Thoracic aorta (tissue), 2 donors: ENCODE results near the gene RORC. TPM values are rescaled to one million over a fixed set of nuclear protein-coding genes. Genes with fewer than 3 reads are reported as not detected.

ENCODE experiments used
- ATAC-seq: fragments of 150-250 bp; one replicate; pipeline ENCODE4 v1.8.0; 2017; ENCODE audit warnings: low read depth; ENCODE audit not compliant: insufficient number of reproducible peaks, low FRiP score
- DNase-seq: peaks from one replicate; pipeline ENCODE4 v3.0.0-alpha.2; 2020; ENCODE audit warnings: low spot score
- H3K27ac ChIP-seq, 2 donors: fragments of 200-600 bp; sonication (generic); 1 replicate in 1 of 2; 2 replicates in 1 of 2; pipeline ENCODE4 v1.5.1; 2016; ENCODE audit warnings: mild to moderate bottlenecking in 2 of 2, moderate library complexity in 2 of 2
- H3K27me3 ChIP-seq: fragments of 200-600 bp; sonication (generic); replicated peaks from 2 replicates; pipeline ENCODE4 v1.6.0; 2016; ENCODE audit warnings: mild to moderate bottlenecking; ENCODE audit not compliant: insufficient read depth
- H3K36me3 ChIP-seq: fragments of 200-600 bp; sonication (generic); one replicate; pipeline ENCODE4 v1.5.1; 2016
- H3K4me1 ChIP-seq, 2 donors: fragments of 200-600 bp; sonication (generic); 1 replicate in 1 of 2; 2 replicates in 1 of 2; pipeline versions ENCODE4 v1.5.1 to v1.6.0; 2016; ENCODE audit warnings: low read depth in 2 of 2, mild to moderate bottlenecking in 1 of 2; ENCODE audit not compliant: control insufficient read depth in 1 of 2
- H3K4me3 ChIP-seq: fragments of 200-600 bp; sonication (generic); 2 replicates; pipeline ENCODE4 v1.5.1; 2016; ENCODE audit warnings: mild to moderate bottlenecking
- H3K9me3 ChIP-seq: fragments of 200-600 bp; sonication (generic); 2 replicates; pipeline ENCODE4 v1.5.1; 2016
- total RNA-seq, 2 donors: library from RNA; depleted of rRNA; stranded (reverse); fragments of >200 nt; gene quantifications; one replicate each; pipeline versions ENCODE4 v1.1.0 to v1.2.3, GENCODE V29; 2016
- TF ChIP-seq, protein P1 (sequence below): fragments of 200-600 bp; sonication (generic); IDR thresholded peaks from one replicate; pipeline ENCODE4 v1.5.1; 2019; ENCODE audit warnings: antibody characterized with exemption

RORC gene
- total RNA-seq, 2 donors from 2014 or later: not detected

DNA sequence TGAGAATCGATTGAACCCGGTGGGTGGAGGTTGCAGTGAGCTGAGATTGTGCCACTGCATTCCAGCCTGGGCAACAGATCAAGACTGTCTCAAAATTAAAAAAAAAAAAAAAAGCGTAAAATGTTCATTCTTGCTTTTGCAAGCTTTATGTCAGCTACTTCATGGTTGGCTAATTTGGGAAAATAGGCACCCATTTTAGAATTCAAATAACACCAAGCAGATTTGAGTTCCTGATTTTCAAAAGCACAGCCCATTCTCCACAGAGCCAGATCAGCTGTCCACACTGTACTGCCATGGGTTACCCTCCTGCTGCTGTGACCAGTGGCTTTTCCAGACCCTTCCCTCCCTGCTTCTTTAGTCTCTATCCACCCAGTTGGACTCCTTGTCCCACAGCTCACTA lies 17.5 kb upstream of the RORC start:
- no peak for ATAC-seq
- no peak overlapping the region for H3K27ac ChIP-seq
- H3K27me3 ChIP-seq: no peaks in the 10 kb centered on the region
- no peaks in the 10 kb centered on the region for H3K36me3 ChIP-seq
- H3K4me1 ChIP-seq: no peaks in the 10 kb centered on the region
- no peaks in the 10 kb centered on the region for H3K9me3 ChIP-seq
- TF ChIP-seq, protein P1, sequence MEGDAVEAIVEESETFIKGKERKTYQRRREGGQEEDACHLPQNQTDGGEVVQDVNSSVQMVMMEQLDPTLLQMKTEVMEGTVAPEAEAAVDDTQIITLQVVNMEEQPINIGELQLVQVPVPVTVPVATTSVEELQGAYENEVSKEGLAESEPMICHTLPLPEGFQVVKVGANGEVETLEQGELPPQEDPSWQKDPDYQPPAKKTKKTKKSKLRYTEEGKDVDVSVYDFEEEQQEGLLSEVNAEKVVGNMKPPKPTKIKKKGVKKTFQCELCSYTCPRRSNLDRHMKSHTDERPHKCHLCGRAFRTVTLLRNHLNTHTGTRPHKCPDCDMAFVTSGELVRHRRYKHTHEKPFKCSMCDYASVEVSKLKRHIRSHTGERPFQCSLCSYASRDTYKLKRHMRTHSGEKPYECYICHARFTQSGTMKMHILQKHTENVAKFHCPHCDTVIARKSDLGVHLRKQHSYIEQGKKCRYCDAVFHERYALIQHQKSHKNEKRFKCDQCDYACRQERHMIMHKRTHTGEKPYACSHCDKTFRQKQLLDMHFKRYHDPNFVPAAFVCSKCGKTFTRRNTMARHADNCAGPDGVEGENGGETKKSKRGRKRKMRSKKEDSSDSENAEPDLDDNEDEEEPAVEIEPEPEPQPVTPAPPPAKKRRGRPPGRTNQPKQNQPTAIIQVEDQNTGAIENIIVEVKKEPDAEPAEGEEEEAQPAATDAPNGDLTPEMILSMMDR: no peak
- no peak for DNase-seq
- no peak overlapping the region for H3K4me3 ChIP-seq

DNA sequence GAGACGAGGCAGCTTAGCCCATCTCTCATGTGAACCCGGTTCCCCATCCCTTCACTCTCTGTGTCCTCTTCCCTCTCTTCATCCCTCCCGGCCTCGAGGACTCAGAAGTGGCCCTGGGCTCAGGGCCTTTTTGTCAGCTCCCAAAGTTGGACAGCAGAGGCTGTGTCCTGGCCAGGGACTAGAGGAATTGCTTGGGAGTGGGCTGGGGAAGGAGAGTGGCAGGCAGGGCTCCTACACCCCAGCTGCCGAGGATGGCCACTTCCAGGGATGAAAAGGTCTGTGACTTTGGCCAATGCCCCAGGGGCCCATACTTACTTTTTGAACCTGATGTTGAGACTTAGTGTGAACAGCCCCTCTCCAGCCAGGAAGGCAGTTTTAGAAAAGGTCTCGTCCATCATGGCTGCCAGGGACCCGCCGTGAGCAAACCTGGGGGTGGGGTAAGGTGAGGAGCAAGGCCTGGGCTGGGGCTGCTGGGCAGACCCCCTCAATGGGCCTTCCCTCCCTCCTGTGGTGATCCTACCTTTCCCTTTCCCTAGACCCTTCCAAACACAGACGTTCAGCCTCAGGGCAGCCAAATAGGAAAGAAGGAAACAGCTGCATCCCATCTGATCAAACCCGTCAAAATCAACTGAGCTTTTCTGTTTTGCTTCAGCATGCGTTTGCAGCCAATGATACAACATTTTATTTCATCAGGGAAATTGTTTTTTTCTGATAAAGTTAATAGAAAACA lies 16.4 kb upstream of the RORC start:
- Histone ChIP-seq H3K9me3 (no peaks in the 10 kb centered on the region), H3K27me3 (no peaks in the 10 kb centered on the region), H3K4me3 (no peak overlapping the region), H3K27ac (no peak overlapping the region), H3K4me1 (no peaks in the 10 kb centered on the region), H3K36me3 (no peaks in the 10 kb centered on the region)
- DNase-seq (no peak), ATAC-seq (no peak)
- TF ChIP-seq, protein P1: no peak

DNA sequence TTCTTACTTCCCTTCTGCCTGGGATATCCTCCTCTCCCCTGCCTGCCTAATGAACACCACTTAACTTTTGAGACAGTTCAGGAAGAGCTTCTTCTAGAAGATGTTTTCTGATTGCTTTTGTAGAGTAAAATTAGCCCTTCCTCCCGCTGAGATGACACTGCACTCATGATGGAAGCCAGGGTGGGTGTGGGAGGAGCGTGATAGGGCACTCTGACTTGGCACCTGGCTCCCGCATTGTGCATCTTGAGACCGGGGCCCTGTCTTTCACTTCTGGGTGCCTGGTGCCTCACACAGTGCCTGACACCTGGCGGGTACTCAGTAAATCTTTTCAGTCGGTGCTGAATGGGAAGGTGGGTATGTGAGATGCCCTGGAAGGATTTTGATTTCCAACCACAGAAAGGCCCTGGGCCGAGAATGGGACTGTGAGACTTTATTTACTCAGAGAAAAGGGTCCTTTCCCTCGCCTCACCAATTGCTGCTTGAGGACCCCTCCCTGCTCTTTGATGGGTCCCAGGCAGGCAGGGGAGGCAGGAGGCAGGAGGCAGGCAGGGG lies 15.2 kb upstream of the RORC start:
- Histone ChIP-seq H3K27me3 (no peaks in the 10 kb centered on the region), H3K36me3 (no peaks in the 10 kb centered on the region), H3K4me1 (no peaks in the 10 kb centered on the region), H3K27ac (no peak overlapping the region), H3K9me3 (no peaks in the 10 kb centered on the region), H3K4me3 (no peak overlapping the region)
- ATAC-seq (no peak), DNase-seq (no peak)
- TF ChIP-seq, protein P1: no peak

DNA sequence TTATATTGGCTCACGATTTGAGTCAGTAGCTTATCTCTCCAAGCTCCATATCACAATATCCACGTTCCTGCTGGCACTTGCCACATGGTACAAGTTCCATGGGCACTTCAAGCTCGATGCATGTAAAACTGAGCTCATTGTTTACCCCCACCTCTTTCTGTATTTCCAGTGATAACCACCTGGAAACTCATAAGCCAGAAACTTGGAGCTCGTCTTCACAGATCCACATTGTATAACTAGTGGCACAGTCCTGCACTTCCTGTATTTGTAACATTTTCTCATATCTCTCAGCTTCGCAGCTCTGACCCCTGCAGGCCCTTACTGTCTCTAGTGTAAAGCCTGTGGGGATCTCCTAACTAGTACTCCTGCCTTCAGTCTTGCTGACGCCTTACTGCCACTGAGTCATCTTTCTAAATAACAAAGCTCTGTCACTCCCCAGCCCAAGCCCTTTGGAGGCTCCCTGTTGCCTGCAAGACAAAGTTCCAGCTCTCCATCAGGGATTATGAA lies 14.5 kb upstream of the RORC start:
- Histone ChIP-seq H3K4me1 (no peaks in the 10 kb centered on the region), H3K27ac (no peak overlapping the region), H3K4me3 (no peak overlapping the region), H3K9me3 (no peaks in the 10 kb centered on the region), H3K27me3 (no peaks in the 10 kb centered on the region), H3K36me3 (no peaks in the 10 kb centered on the region)
- ATAC-seq (no peak), DNase-seq (no peak)
- TF ChIP-seq, protein P1: no peak

DNA sequence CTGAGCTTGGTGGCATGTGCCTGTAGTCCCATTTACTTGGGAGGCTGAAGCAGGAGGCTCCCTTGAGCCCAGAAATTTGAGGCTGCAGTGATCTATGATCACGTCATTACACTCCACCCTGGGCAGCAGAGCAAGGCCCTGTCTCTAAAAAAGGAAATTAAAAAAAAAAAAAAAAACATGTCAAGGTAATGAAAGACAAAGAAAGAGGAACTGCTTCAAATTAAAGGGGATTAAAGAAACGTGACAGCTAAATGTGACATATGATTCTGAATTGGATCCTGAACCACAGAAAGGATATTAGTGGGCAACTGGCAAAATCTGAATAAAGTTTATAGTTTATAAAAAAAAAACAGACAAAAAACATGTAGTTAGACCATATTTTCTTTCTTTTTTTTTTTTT lies 11.8 kb upstream of the RORC start:
- DNase-seq (no peak), ATAC-seq (no peak)
- Histone ChIP-seq H3K9me3 (no peaks in the 10 kb centered on the region), H3K4me1 (peaks cover 14 to 18% of the 10 kb centered on the region in 2 donors), H3K4me3 (no peak overlapping the region), H3K27ac (no peak overlapping the region), H3K36me3 (no peaks in the 10 kb centered on the region), H3K27me3 (no peaks in the 10 kb centered on the region)
- TF ChIP-seq, protein P1: no peak
